H1 (cell line): ENCODE measurements around the gene C3orf62. TPM values are rescaled to one million over a fixed set of nuclear protein-coding genes. Genes with fewer than 3 reads are reported as not detected.

Experiments used
- CTCF ChIA-PET: fragments of 300-600 bp; sonication (Branson Sonifier 250); formaldehyde crosslinking; loops from one replicate; lab custom pipeline; 2021; ENCODE audit not compliant: partially characterized antibody; lab: Charles Lee
- POLR2A ChIA-PET: fragments of 300-600 bp; sonication (Branson Sonifier 250); formaldehyde crosslinking; loops from one replicate; lab custom pipeline; 2021; ENCODE audit warnings: inconsistent platforms; ENCODE audit not compliant: partially characterized antibody; lab: Charles Lee
- DNase-seq, 2 experiments: peaks; one replicate each; pipeline versions ENCODE4 v3.0.0 to v3.0.0-alpha.2; 2010 to 2022; ENCODE audit warnings: low spot score in 2 of 2, low read depth in 1 of 2, mixed read lengths in 1 of 2
- FAIRE-seq: peaks from 2 replicates; lab custom pipeline; 2011; peaks lifted over from hg19 to GRCh38; lab: Jason Lieb, UNC
- H2AFZ ChIP-seq: 2 replicates; pipeline ENCODE4 v1.8.1; 2012; ENCODE audit warnings: low read length, inconsistent platforms
- H2AK5ac ChIP-seq: 2 replicates; pipeline ENCODE4 v1.6.1; 2013; ENCODE audit warnings: low read depth, low read length
- H2BK120ac ChIP-seq: replicated peaks from 2 replicates; pipeline ENCODE3; 2013; ENCODE audit warnings: low read depth, low read length, inconsistent platforms
- H2BK12ac ChIP-seq: 2 replicates; pipeline ENCODE4 v1.6.1; 2013; ENCODE audit warnings: low read depth, low read length
- H2BK15ac ChIP-seq: 2 replicates; pipeline ENCODE4 v1.6.1; 2013; ENCODE audit warnings: low read length
- H2BK20ac ChIP-seq: 2 replicates; pipeline ENCODE4 v1.6.1; 2013; ENCODE audit warnings: low read length
- H2BK5ac ChIP-seq: 2 replicates; pipeline ENCODE4 v1.6.1; 2013; ENCODE audit warnings: low read depth, low read length
- H3K14ac ChIP-seq: 2 replicates; pipeline ENCODE4 v1.6.1; 2013; ENCODE audit warnings: inconsistent platforms; ENCODE audit not compliant: insufficient read length
- H3K18ac ChIP-seq: 2 replicates; pipeline ENCODE4 v1.6.1; 2013; ENCODE audit warnings: low read length; ENCODE audit errors: extremely low read depth
- H3K23ac ChIP-seq: 2 replicates; pipeline ENCODE4 v1.6.1; 2013; ENCODE audit warnings: inconsistent platforms; ENCODE audit not compliant: insufficient read length
- H3K23me2 ChIP-seq: 2 replicates; pipeline ENCODE4 v1.6.1; 2013; ENCODE audit warnings: low read depth, low read length
- H3K27ac ChIP-seq: 2 replicates; pipeline ENCODE4 v1.6.1; 2011; ENCODE audit warnings: low read depth, low read length, inconsistent platforms
- H3K27me3 ChIP-seq, 4 experiments: replicated peaks in 1 of 4; 1 replicate in 1 of 4; 2 replicates in 3 of 4; pipeline versions ENCODE4 v1.6.1 to v1.8.1; 2011 to 2013; ENCODE audit warnings: low read length in 3 of 4, mild to moderate bottlenecking in 3 of 4, inconsistent platforms in 2 of 4, mixed read lengths in 2 of 4, moderate library complexity in 1 of 4; ENCODE audit not compliant: control insufficient read depth in 3 of 4, insufficient read depth in 3 of 4; ENCODE audit errors: extremely low read depth in 1 of 4
- H3K36me3 ChIP-seq, 4 experiments: 2 replicates each; pipeline versions ENCODE4 v1.6.1 to v1.8.1; 2011 to 2013; ENCODE audit warnings: mild to moderate bottlenecking in 4 of 4, low read length in 3 of 4, moderate library complexity in 2 of 4, control low read depth in 1 of 4, inconsistent platforms in 1 of 4; ENCODE audit not compliant: insufficient read depth in 4 of 4, control insufficient read depth in 2 of 4
- H3K4ac ChIP-seq: replicated peaks from 2 replicates; pipeline ENCODE3; 2013; ENCODE audit warnings: low read length, low read depth, mixed read lengths, inconsistent platforms; ENCODE audit not compliant: insufficient read length
- H3K4me1 ChIP-seq, 4 experiments: replicated peaks in 1 of 4; 1 replicate in 1 of 4; 2 replicates in 3 of 4; pipeline versions ENCODE4 v1.6.1 to v1.8.1; 2011 to 2013; ENCODE audit warnings: low read length in 3 of 4, inconsistent platforms in 2 of 4, mixed read lengths in 1 of 4; ENCODE audit not compliant: insufficient read depth in 4 of 4, control insufficient read depth in 3 of 4
- H3K4me2 ChIP-seq, 2 experiments: 2 replicates each; pipeline versions ENCODE4 v1.6.1 to v1.8.1; 2011 to 2013; ENCODE audit warnings: low read depth in 2 of 2, low read length in 2 of 2, control low read depth in 1 of 2, inconsistent platforms in 1 of 2, mild to moderate bottlenecking in 1 of 2; ENCODE audit not compliant: insufficient read depth in 1 of 2
- H3K4me3 ChIP-seq, 4 experiments: fragments of 200-600, 300-600 bp in 1 of 4; sonication (generic), shearing (Covaris generic), sonication (Bioruptor Twin) in 1 of 4; 2 replicates each; pipeline versions ENCODE4 v1.5.1 to v1.8.1; 2011 to 2016; ENCODE audit warnings: low read length in 4 of 4, low read depth in 3 of 4, control low read depth in 2 of 4, inconsistent platforms in 2 of 4, mild to moderate bottlenecking in 2 of 4, mixed read lengths in 1 of 4, moderate library complexity in 1 of 4; ENCODE audit not compliant: insufficient read depth in 2 of 4; ENCODE audit errors: extremely low read depth in 1 of 4
- H3K56ac ChIP-seq: replicated peaks from 2 replicates; pipeline ENCODE3; 2013; ENCODE audit warnings: low read depth, mild to moderate bottlenecking, mixed read lengths, low read length, inconsistent platforms; ENCODE audit not compliant: insufficient read length
- H3K79me1 ChIP-seq: 2 replicates; pipeline ENCODE4 v1.6.1; 2013; ENCODE audit warnings: low read depth, low read length, control low read depth
- H3K79me2 ChIP-seq, 2 experiments: 2 replicates each; pipeline versions ENCODE4 v1.6.1 to v1.8.1; 2012 to 2013; ENCODE audit warnings: low read length in 2 of 2, mild to moderate bottlenecking in 2 of 2, inconsistent platforms in 1 of 2; ENCODE audit not compliant: insufficient read depth in 2 of 2, control insufficient read depth in 1 of 2
- H3K9ac ChIP-seq, 4 experiments: replicated peaks in 1 of 4; 1 replicate in 1 of 4; 2 replicates in 3 of 4; pipeline versions ENCODE4 v1.6.1 to v1.8.1; 2011 to 2013; ENCODE audit warnings: low read depth in 3 of 4, low read length in 3 of 4, control low read depth in 2 of 4, mild to moderate bottlenecking in 2 of 4, moderate library complexity in 2 of 4, inconsistent platforms in 1 of 4; ENCODE audit errors: extremely low read depth in 1 of 4
- H3K9me3 ChIP-seq, 2 experiments: 2 replicates each; pipeline versions ENCODE4 v1.6.1 to v1.8.1; 2012 to 2013; ENCODE audit warnings: mild to moderate bottlenecking in 2 of 2, moderate library complexity in 2 of 2, control low read depth in 1 of 2, inconsistent platforms in 1 of 2, low read depth in 1 of 2, low read length in 1 of 2, mixed read lengths in 1 of 2; ENCODE audit not compliant: insufficient read depth in 2 of 2
- H4K20me1 ChIP-seq, 2 experiments: replicated peaks in 1 of 2; 2 replicates each; pipeline versions ENCODE3 to v1.8.1; 2011 to 2013; ENCODE audit warnings: inconsistent platforms in 2 of 2, low read length in 2 of 2, mild to moderate bottlenecking in 1 of 2; ENCODE audit not compliant: insufficient read depth in 2 of 2, control insufficient read depth in 1 of 2
- H4K5ac ChIP-seq: 2 replicates; pipeline ENCODE4 v1.6.1; 2013; ENCODE audit warnings: low read length, low read depth, mixed read lengths, inconsistent platforms; ENCODE audit not compliant: insufficient read length
- H4K8ac ChIP-seq: 2 replicates; pipeline ENCODE4 v1.8.0; 2013; ENCODE audit warnings: mild to moderate bottlenecking, moderate library complexity, low read length, inconsistent platforms; ENCODE audit not compliant: insufficient read depth; ENCODE audit errors: extremely low read depth
- H4K91ac ChIP-seq: replicated peaks from 2 replicates; pipeline ENCODE3; 2013; ENCODE audit warnings: low read length, mixed read lengths, inconsistent platforms; ENCODE audit not compliant: insufficient read length
- CBX8 ChIP-seq: fragments of 300-800, 300-1000 bp; sonication (generic); IDR thresholded peaks from 2 replicates; pipeline ENCODE4 v1.7.1; 2016; ENCODE audit warnings: low read depth, low read length, borderline replicate concordance
- CREB1 ChIP-seq: IDR thresholded peaks from 2 replicates; pipeline ENCODE4 v1.6.1; 2012; ENCODE audit warnings: inconsistent platforms
- CTBP2 ChIP-seq: IDR thresholded peaks from 2 replicates; pipeline ENCODE4 v1.7.0; 2011; ENCODE audit warnings: borderline replicate concordance, mild to moderate bottlenecking, moderate library complexity, mixed read lengths, low read length; ENCODE audit not compliant: insufficient read depth, insufficient read length
- GTF2F1 ChIP-seq: IDR thresholded peaks from 2 replicates; pipeline ENCODE4 v1.6.1; 2012; ENCODE audit warnings: low read depth, low read length, improper control_type of control experiment, borderline replicate concordance
- JUND ChIP-seq: IDR thresholded peaks from 2 replicates; pipeline ENCODE4 v1.6.1; 2011; ENCODE audit warnings: mild to moderate bottlenecking, improper control_type of control experiment, low read length
- KDM5A ChIP-seq: fragments of 200-600 bp; IDR thresholded peaks from 2 replicates; pipeline ENCODE4 v1.7.1; 2012; ENCODE audit warnings: mild to moderate bottlenecking, low read length, inconsistent platforms, mixed read lengths
- MAFK ChIP-seq: IDR thresholded peaks from 2 replicates; pipeline ENCODE4 v1.6.1; 2012; ENCODE audit warnings: low read depth, mild to moderate bottlenecking, improper control_type of control experiment, low read length
- NANOG ChIP-seq: IDR thresholded peaks from 2 replicates; pipeline ENCODE4 v1.6.1; 2011; ENCODE audit warnings: low read length, low read depth, mild to moderate bottlenecking, inconsistent platforms; ENCODE audit not compliant: insufficient read depth, poor library complexity, severe bottlenecking
- POU5F1 ChIP-seq: IDR thresholded peaks from 2 replicates; pipeline ENCODE4 v1.6.1; 2011; ENCODE audit warnings: low read depth, mild to moderate bottlenecking, low read length, moderate library complexity
- RNF2 ChIP-seq: fragments of 200-900, 300-1000 bp; sonication (generic); IDR thresholded peaks from 2 replicates; pipeline ENCODE4 v1.7.1; 2016; ENCODE audit warnings: borderline replicate concordance, low read depth, mild to moderate bottlenecking, antibody characterized with exemption, low read length; ENCODE audit not compliant: poor library complexity, severe bottlenecking; ENCODE audit errors: missing control alignments
- SIX5 ChIP-seq: IDR thresholded peaks from 2 replicates; pipeline ENCODE4 v1.6.1; 2011; ENCODE audit warnings: mild to moderate bottlenecking, low read depth, low read length
- SP4 ChIP-seq: IDR thresholded peaks from 2 replicates; pipeline ENCODE4 v1.6.1; 2012; ENCODE audit warnings: low read length, inconsistent platforms
- TAF7 ChIP-seq: optimal IDR thresholded peaks from 2 replicates; pipeline ENCODE3; 2011; ENCODE audit warnings: low read depth, mild to moderate bottlenecking, inconsistent platforms, low read length, moderate library complexity, borderline replicate concordance
- WGBS, 2 experiments: shearing (Covaris generic) in 1 of 2; methylation state at CpG; one replicate each; pipeline versions ENCODE4 v1.1.6 to v1.1.7; 2013 to 2015; ENCODE audit warnings: low lambda C conversion rate in 2 of 2, mixed read lengths in 2 of 2, inconsistent platforms in 1 of 2, low coverage in 1 of 2, missing lambda C conversion rate in 1 of 2; ENCODE audit not compliant: insufficient replicate concordance in 2 of 2, insufficient coverage in 1 of 2, insufficient read length in 1 of 2; ENCODE audit errors: extremely low coverage in 1 of 2, missing lambda C conversion rate in 1 of 2; 5-methylcytosine and 5-hydroxymethylcytosine counted together
- polyA plus RNA-seq, 7 experiments: library from polyadenylated mRNA; depleted of rRNA in 3 of 7; stranded (reverse) in 5 of 7; unstranded in 2 of 7; fragments of >200 nt in 5 of 7; fragments of 200-250 nt in 2 of 7; gene quantifications; 1 replicate in 5 of 7; 2 replicates in 1 of 7; 4 replicates in 1 of 7; pipeline versions ENCODE4 v1.2.1 to v1.2.3, GENCODE V29; 2011 to 2013; ENCODE audit warnings: missing spikeins in 2 of 7, mixed read lengths in 2 of 7
- total RNA-seq: library from RNA; stranded (reverse); fragmentation: NEBNext Ultra II Directional; extraction: Animal tissue kit (Norgen Biotek cat#: 25700); gene quantifications from 2 replicates; pipeline ENCODE4 v1.2.1, GENCODE V29; 2021

The C3orf62 gene
- total and polyA plus RNA-seq, 2 of the 8 experiments (the other 6 are each of a cell fraction or from before 2014, with no cell fraction given), result 1.1 to 3.0 TPM

DNA sequence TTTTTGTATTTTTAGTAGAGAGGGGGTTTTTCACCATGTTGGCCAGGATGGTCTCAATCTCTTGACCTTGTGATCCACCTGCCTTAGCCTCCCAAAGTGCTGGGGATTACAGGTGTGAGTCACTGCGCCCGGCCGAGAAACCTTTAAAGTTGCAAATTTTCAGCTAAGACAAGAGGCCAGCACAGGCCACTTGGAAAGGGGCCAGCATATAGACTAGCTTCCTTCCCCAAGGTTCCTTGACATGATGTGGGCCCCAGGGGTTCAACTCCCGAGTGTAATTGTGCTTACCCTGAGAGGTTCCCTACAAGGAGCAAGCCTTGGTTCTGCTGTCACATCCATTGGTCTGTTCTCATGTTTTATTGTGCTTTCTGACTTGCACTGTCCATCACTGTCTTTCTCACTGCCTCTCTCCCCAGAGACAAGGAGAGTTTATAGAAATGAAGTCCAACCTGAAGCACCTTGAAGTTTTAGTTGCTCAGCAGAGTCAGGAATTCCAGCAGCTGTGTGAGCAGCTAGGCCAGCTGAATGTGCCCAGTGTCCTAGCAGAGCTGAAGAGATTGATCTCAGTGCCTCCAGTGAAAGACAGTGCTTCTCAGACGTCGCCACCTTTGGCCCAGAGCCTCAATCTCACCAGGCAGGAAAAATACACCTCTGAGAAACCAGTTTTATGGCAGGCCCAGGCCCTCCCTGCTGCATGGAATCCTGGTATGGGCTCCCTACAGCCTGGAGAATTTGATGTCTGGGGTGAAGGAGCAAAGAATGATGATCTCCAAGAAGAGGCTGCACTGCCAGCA lies 21.1 kb downstream of the C3orf62 start:
- Histone ChIP-seq H3K4me3 (no peak overlapping the region), H4K91ac (no peak overlapping the region), H3K9ac (no peak overlapping the region), H4K20me1 (no peaks in the 10 kb centered on the region), H3K14ac (no peak overlapping the region), H2BK15ac (no peak overlapping the region), H3K9me3 (no peaks in the 10 kb centered on the region), H3K23ac (no peak overlapping the region), H2BK5ac (no peak overlapping the region), H3K79me2 (no peaks in the 10 kb centered on the region), H2BK120ac (no peak overlapping the region), H2AK5ac (no peak overlapping the region), H3K4me2 (no peak overlapping the region), H3K56ac (no peak overlapping the region), H3K27ac (no peak overlapping the region), H3K27me3 (no peaks in the 10 kb centered on the region), H3K18ac (no peak overlapping the region), H3K4me1 (no peaks in the 10 kb centered on the region), H3K23me2 (no peaks in the 10 kb centered on the region), H4K8ac (no peak overlapping the region; the same call in 1 of the 2 replicates), H3K4ac (no peak overlapping the region), H2BK20ac (no peak overlapping the region), H3K36me3 (no peaks in the 10 kb centered on the region), H2AFZ (no peak overlapping the region), H2BK12ac (no peak overlapping the region), H3K79me1 (no peaks in the 10 kb centered on the region), H4K5ac (no peak overlapping the region)
- FAIRE-seq, result no peak
- 84% methylated on average over 6 of the region's 6 CpGs; no CpG with 5 or more reads in 1 of the 2 experiments for WGBS, 2 experiments
- ChIA-PET POLR2A (interaction anchor here (0.6 to 1.5 kb wide), 3 partner anchors 21 to 60 kb away, joined by 3 to 4 read pairs (median 4); partner anchors contain the start of gene C3orf62), CTCF (interaction anchor here (0.6 to 1.3 kb wide), 6 partner anchors 22 to 445 kb away, joined by 3 read pairs; partner anchors contain the start of gene KLHDC8B)
- DNase-seq, result no peak
- TF ChIP-seq TAF7, result no peak
- TF ChIP-seq RNF2, result no peak
- no peak for TF ChIP-seq GTF2F1
- TF ChIP-seq POU5F1, result no peak
- no peak for TF ChIP-seq CBX8
- TF ChIP-seq SP4, result no peak
- TF ChIP-seq KDM5A, result no peak
- TF ChIP-seq CREB1, result no peak
- no peak for TF ChIP-seq MAFK
- TF ChIP-seq CTBP2, result no peak
- no peak for TF ChIP-seq JUND
- TF ChIP-seq NANOG, result no peak
- TF ChIP-seq SIX5, result no peak
